Left renal cortex interstitium (tissue), 4 donors: ENCODE measurements around the gene C1S. TPM values are rescaled to one million over a fixed set of nuclear protein-coding genes. Genes with fewer than 3 reads are reported as not detected.

Experiments
- DNase-seq, 4 donors: peaks; one replicate each; pipeline ENCODE4 v3.0.0-alpha.2; 2013; ENCODE audit warnings: low read depth in 4 of 4, low spot score in 2 of 4, missing footprints in 1 of 4
- polyA plus RNA-seq, 4 donors: library from polyadenylated mRNA; unstranded; fragments of 120-200 nt; gene quantifications; one replicate each; pipeline ENCODE4 v1.2.1, GENCODE V29; 2013; ENCODE audit not compliant: insufficient read length in 4 of 4

Gene C1S
- polyA plus RNA-seq, 4 donors = 51.9 to 71.0 (median 56.4) TPM

DNA sequence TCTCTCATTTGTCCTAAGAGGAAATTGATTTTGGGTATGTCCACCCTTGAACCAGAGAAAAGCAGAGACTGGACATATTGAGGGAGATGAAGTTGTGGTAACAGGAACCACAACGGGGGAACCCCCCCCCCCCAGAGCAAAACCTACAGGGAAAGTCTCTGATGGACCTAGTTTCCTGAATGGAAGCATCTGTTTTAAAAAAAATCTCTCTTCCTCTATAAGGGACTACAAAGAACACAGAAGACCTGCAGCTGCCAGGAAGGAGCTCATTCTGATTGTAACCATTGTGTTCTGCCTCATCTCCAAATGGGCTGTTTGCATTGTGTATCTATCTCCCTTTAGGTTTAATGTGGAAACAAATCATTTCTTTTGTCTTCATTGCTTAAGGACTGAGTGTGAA, 13.4 kb downstream of the C1S start:
- no peak for DNase-seq

DNA sequence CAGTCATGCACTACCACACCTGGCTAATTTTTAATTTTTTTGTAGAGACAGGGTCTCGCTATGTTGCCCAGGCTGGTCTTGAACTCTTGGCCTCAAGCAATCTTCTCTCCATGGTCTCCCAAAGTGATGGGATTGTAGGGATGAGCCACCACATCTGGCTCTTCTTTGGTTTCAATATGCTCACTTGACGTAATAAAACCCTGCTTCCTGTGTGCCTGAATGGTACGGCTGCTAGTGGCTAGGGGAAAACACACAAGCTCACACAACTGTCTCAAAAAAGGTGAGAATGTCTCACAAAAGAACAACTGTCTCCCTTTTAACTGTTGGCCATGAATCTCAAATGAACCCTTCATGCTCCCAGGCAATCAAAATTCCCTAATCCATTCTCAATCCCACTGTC, 15.0 kb downstream of the C1S start:
- no peak for DNase-seq

DNA sequence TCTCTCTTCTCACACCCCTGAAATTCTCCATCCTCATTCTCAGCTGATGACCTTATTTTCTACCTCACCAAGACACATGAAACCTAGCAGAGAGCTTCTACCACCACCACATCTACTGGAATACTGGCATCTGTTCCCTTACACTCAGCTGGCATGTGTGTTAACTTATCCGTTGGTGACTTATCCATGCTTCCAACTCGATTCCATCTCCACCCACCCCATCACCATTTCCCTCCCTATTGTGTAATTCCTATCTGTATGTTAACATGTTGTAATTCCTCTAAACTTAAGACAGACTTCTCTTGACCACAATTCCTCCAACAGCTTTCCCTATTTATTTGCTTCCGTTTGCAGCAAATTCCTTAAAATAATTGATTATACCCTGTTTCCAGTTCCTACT, 15.4 kb downstream of the C1S start:
- no peak for DNase-seq

DNA sequence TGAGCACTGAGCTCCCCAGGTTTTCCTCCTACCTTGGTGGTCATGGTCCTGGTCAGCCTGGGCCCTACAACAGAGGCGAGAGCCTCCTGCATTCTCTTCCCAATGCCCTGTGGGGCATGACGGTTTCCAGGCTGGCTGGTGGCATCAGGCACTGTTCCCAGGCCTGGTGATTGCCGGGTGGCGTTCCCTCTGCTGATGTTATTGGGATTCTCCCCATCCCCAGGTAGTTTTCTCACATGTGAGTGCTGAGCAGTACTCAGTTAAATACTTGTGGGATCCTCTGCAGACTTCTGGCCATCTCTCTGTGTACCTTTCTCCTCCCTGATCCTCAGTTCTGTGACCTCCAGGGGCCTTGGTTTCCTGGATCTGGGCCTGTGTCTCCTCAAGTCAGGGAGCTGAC, 16.0 kb downstream of the C1S start:
- DNase-seq = no peak

DNA sequence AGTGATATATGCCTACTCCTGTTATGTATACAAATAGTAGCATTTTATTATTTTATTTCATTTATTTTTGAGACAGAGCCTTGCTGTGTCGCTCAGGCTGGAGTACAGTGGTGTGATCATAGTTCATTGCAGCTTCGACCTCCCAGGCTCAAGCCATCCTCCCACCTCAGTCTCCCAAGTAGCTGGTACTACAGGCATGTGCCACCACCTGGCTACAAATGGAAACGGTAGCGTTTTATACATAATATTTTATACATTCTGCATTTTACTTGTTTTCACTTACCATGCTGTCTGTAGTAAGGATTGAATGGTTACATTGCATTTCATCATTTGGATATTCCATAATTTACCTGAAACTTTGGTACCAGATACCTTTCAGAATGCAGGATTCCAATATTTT, 17.6 kb downstream of the C1S start:
- DNase-seq = no peak

DNA sequence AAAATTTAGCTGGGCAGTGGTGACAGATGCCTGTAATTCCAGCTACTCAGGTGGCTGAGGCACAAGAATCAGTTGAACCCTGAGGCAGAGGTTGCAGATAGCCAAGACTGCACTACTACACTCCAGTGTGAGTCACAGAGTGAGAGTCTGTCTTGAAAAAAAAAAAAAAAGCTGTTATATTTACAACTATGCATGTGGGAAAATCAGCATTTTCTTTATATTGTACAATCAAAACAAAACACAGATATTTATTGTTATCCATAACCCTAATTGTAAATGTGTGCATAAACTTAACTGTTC, 19.3 kb downstream of the C1S start:
- no peak for DNase-seq

DNA sequence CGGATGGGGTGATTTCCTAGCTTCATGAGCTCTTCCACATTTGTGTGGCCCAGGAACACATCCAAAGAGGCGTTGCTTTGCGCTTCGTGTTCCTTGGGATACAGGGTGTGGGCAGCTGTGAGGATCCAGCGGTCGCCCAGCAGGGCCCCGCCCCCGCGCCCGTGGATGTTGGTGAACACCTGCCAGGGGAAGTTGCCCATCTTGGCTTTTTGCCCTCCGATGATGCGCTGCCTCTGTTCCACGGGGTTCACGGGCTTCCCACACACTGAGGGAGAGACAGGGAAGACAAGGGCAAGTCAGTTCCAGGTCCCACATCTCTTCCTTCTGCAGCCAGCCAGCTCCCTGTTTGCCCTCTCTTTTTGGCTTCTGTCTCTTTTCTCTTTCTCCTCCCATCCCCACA, 20.5 kb downstream of the C1S start:
- DNase-seq = no peak

DNA sequence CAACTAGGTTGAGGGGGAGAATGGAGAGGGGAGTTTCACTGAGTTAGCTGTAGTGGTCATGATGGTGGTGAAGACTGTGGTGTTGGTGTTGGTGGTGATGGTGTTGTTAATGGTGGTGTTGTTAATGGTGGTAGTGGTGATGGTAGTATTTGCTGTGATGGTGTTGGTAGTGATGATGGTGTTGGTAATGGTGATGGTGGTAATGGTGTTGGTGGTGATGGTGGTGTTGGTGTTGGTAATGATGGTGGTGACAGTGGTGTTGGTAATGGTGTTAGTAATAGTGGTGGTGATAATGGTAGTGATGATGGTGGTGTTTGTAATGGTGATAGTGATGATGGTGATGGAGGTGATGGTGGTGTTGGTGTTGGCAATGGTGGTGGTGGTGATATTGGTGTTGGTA, 22.6 kb downstream of the C1S start:
- no peak for DNase-seq

DNA sequence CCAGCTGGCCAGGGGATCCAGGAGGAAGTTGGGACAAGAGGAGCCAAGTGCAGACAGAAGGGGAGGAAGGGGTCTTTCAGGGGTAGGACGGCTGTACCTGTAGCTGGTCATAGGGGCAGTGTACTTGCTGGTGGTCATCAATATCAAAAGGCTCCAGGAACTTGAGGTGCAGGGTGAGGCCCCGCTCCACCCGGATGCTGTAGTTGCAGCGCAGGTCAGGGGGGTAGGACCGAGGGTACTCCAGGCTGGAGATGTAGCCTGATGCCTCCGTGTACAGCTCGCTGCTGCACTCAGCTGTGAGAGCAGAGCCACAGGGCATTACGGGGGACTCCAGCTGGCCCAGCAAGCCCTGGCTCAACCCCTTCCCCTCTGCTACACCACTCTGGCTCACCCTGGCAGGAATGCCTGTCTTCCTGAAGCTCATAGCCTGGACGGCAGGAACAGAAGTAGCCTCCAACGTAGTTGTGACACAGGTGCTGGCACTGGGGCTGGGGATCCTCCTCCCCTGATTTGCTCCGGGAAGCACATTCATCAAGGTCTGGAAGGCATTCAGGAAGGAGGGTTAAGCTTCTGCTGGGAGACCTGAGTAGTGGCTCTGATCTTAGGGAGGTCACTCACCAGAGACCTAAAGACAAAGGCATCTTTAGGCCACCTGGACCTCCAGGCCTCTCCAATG, 28.8 kb downstream of the C1S start:
- no peak for DNase-seq

DNA sequence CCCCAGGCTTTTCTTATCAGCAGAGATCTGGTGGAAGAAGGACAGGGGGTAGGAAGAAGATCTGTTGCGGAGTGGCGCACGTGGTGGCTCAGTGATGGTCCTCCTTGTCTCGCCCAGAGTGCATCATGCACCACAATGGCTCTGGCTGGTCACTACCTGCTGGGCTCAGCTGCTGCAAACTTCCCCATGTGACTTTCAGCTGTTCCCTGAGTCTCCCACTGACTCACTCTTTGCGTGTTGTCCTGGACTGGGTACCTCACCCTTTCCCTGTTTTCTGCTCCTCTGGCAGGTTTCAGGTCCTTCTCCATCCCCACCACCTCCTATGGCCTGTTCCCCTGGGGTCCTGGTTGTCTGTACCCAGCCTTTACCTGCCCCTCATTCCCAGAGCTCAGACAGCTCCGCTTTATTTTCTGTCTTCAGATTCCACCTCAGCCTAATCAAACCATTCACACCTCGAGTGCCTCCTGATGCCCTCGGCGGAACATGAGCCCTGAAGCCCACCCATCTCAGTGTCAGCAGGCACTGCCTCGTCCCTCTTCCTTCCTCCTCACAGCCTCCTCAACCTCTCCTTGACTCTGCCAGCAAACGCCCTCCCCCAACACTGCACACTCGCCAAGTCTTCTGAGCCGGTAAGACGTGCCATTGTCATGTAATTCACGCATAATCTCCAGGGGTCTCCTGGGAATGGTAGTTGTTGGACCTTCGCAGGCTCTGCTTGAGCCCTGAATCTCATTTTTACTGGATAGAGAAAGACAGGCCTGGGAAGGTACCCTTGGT, 29.9 kb downstream of the C1S start:
- no peak for DNase-seq

DNA sequence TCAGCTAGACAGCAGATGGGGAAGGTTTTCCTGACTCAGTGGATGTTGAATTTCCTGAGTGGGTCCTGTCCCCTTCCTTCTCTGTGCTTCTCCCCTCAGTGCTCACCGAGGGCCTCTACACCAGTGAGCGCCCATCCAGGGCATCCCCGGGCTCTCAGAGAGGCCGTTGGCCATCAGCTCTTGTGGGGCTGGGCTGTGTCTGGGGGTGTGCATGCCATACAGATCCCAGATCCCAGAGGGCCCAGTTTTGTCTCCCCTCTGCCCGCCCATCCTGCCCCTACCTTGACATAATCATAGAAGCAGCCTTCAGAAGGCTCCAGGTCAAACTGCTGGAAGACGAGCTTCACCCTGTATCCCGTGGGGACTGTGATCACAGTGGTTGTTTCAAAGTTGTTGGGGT, 30.7 kb downstream of the C1S start:
- DNase-seq = no peak

DNA sequence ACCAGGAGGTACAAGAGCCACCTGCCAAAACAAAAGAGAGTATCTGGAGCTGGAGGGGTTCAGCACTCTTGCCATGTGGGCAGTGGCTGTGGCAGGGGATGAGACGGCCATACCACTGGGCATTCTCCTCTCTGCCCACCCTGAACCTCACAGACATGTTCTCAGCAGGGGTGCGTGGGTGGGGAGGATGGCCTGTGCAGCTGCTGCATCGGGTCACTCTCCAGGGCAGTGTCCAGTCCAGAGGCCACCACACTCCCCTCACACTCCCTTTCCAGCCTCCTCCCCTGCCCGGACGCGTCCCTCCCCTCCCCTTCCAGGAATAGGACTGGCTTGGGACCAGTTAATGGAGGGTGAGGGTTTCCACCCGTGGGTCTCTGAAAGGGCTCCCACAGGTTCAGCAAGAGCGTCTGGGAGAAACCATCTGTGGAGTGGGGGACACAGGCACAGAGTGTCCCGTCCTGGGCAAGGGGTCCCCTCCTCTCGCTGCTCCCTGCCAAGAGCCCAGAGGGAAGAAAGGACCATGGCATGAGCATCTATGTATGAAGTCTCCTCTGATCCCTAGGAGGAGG, 31.2 kb downstream of the C1S start:
- no peak for DNase-seq

DNA sequence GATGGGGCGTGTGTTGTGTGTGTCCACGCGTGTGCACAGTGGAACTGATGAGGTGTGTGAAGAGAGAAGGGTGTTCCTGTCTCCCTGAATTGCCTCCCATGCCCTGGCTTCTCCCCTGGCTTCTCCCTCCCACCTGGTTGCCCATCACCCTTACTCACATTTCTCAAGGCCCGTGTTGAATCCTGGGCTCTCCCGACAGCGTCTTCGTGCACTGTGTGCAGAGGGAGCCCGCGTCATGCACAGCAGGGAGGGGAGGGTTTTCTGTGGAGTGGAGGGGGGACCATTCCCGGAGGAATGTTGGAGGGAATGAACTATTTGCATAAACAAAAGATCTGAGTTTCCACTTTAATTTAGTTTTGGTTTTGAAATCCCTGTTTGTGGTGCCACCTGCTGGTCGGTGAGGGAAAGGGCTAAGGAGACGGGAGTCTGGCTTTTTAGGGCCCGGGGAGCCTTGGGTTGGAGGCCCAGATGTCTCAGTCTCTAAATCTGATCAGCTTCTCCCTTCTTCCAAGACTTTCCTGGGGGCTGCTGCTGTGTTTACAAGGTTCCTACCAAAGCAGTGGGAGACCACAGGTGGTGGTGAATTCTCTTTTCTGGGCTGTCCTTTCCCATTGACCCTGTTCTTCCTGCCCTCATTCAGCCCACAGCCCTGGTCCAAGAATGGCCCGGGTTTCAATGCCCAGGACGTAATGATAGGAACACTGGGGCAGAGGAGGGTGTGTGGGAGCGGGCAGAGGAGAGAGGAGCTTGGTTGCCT, 31.9 kb downstream of the C1S start, which contains the start of gene C1R:
C1R (minus strand) TSS at position 217 of the 757 bp plus-strand sequence; CDS start at position 160, 57 bp downstream.
- DNase-seq = peak; percentile 47 to 73 (median 62)

DNA sequence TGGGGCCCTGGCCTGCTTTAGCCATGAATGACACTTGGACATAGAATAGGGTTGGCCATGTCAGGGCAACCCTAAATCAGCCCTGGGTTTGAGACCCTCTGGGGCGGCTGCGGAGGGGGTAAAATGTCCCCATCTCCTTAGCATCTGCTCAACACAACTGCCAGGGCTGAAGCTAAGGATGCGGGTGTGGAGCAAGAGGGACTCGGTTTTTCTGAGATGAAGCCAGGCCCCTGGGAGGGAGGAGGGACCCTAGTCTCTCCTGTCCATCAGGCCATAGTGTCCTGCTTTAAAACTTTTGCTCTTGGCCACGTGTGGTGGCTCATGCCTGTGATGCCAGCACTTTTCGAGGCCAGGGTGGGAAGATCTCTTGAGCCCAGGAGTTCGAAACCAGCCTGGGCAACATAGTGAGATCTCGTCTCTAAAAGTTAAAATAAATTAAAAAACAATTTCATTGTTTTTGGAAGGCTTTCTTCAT, 32.5 kb downstream of the C1S start:
- DNase-seq = no peak

DNA sequence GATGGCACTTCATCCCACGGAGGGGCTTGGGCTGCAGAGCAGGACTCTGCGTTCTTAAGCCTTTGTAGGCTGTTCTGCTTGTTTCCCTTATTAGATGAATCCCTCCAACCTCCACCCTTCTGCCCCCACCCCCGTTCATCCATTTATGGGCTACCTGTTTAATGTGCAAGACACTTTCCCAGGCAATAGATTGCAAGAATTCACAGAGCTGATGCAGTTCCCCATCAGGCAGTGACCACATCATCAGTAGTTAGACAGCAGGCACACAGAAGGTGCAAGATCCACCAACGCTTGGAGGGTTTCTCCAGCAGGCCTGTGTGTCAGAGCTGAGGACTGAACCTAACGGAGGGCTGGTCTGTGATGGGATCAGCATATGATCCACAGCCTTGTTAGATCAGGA, 33.0 kb downstream of the C1S start:
- DNase-seq = no peak

DNA sequence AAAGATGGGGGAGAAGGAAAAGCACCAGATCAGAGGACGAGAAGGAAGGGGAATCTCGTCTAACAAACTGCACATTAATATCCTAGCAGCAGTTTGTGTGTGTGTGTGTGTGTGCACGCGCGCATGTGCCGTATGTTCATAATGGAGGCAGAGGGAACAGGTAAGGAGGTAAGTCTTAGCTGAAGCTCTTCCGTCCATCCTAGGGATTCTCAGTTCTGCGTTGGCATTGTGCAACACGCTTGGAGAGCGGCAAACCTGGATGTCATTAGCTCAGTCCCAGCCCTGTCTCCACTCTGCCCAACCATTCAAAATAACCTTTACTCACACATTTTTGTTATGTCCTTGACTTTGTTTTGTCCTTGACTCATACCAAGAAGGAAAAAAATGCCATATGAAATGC, 33.4 kb downstream of the C1S start:
- DNase-seq = no peak

DNA sequence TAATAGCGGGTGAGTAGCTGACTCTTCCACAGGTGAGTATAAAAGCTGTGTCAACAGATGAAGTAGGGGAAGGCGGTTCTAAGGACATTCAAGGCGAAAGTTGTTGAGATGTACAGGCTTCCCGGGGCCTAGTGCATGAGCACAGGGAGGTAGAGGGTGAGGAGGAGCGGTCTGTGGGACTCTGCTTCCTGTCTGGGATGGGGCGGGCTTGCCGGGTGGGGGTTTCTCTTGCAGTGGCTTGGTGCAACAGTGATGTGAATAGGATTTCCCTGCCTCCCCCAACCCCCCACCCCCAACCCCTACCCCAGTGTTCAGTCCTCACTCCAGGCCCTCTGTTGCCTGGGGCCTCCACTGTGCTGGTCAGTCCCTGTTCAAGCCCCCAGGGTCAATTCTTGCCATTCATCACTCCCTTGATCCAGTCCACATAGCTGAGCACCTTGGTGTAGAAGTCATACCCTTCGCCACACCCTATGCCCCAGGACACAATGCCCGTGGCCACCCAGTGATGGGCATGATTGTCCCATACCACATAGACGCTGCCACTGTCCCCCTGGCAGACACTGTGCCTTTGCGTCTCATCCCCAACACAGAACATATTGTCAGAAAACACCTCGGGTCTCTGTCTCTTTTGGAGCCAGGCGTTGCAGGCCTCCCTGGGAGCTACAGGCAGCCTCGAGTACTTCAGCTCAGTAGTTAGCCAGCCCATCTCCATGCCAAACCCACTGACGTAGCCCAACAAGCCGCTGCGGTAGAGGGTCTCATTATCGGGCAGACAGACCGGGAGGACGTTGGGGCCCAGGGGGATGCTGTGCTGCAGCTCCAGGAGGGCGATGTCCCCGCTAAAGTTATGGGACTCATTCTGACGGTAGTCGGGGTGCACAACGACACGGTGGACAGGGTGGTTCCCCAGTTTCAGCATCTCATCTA, 35.8 kb downstream of the C1S start:
- DNase-seq = no peak

DNA sequence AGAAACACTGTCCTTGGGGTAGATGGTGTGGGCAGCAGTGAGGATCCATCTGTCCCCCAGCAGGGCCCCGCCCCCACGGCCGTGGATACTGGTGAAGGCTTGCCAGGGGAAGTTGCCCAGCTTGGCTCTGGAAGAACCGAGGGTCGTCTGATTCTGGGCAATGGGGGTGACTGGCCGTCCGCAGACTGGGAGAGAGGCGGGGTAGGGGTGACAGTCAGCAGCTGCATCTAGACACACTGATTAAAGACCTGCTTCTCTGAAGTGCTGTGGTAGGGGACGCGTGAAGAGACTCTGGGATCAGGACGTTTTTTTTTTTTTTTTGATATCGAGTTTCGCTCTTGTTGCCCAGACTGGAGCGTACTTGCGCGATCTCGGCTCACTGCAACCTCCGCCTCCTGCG, 36.5 kb downstream of the C1S start:
- no peak for DNase-seq

DNA sequence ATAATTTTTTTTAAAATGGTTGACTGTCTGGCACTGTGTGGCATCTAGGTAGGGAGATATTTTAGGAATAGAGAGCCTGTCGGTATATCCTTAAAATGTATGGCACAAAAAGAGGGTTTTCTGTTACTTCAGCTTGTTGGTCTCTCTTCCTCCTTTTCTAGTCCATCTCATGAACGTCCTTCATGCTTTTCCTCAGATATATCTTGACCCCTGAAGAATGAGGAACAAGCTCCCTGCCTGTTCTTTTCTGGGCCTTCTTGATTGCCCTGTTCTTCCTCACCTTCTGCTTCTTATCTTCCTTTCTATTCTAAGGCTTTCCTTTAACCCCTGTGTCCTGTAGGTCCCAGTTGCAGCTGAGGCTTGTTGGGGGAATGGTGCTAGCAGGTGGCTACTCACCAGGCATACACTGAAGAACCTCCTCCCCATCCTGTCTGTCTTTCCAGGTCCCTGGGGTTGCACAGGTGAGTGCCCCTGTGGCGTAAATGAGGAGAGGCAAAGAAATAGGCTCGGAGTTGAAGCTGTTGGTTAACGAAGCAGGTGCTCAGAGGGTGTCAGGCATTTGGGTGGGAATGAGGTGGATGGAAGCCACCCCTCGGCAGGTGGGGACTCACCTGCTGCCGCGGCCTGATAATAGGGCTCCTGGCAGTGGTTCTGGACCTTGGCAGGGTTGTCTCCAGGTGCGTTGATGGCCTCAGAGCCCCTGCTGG, 38.9 kb downstream of the C1S start:
- DNase-seq = no peak

DNA sequence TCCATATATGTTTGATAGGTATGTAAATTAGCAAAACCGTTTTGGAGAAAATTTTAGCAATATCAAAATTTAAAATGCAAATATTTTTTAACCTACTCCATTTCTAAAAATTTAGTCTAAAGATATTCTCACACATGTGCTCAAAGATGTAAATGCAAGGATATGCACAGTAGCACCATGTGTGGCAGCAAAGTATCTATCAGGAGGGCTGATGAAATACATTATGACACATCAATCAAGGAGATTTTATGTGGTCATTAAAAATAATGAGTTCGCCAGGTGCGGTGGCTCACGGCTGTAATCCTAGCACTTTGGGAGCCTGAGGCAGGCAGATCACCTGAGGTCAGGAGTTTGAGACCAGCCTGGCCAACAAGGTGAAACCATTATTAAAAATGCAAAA, 39.7 kb downstream of the C1S start:
- no peak for DNase-seq
